Measurements from ENCODE around the gene TRAPPC6A.

DNA sequence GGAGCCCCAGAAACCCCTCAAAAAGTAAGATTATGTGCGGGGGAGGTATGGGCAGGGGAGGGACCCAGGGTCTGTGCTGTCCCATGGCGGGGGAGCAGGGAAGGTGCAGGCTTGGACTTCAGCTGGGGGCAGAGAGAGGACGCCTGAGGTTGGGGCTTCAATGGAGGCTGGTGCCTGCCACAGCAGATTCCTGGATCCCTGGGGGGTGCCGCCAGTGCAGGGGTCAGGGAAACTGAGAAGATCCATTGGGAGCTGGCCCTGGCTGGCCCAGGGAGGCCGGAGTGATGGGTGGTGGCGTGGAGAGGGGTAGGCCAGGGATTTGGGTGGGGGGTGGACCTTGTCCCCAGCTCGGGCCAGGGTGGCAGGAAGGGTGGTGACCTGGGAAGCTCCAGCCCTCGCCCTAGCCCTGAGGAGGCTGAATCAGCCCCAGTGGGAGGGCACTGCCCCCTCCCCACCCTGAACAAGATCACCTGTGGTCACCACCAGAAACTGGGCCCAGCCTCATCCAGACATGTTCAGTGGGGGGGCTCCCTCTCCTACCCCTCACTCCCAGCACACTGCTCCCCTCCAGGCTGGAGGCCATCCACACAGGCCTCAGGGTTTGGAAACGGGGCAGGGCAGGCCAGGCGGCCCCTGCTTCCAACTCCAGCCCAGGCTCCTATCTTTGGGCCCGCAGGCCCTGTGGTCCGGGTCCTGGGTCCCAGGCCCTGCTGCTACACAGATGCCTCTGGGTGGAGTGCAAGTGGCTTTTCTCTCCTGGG is 18.6 kb downstream of the TRAPPC6A start:
- TF ChIP-seq EP300 (IDR thresholded peaks at IDR 0.05; ENCODE audit: low read length) (no peak), TCF7 (IDR thresholded peaks at IDR 0.05; ENCODE audit: borderline replicate concordance) (no peak), ZNF121 (CRISPR knock-in tag; conservative IDR thresholded peaks at IDR 0.05) (no peak), ZNF589 (CRISPR knock-in tag; IDR thresholded peaks at IDR 0.05; ENCODE audit: low read depth) (no peak), ZNF253 (CRISPR knock-in tag; conservative IDR thresholded peaks at IDR 0.05) (no peak), BDP1 (IDR thresholded peaks at IDR 0.05; ENCODE audit: insufficient read depth, insufficient read length) (no peak), POLR2A (conservative IDR thresholded peaks at IDR 0.05) (no peak), KLF1 (tag; IDR thresholded peaks at IDR 0.05) (no peak), KLF16 (IDR thresholded peaks at IDR 0.05) (no peak)
- TF ChIP-seq, protein P1, sequence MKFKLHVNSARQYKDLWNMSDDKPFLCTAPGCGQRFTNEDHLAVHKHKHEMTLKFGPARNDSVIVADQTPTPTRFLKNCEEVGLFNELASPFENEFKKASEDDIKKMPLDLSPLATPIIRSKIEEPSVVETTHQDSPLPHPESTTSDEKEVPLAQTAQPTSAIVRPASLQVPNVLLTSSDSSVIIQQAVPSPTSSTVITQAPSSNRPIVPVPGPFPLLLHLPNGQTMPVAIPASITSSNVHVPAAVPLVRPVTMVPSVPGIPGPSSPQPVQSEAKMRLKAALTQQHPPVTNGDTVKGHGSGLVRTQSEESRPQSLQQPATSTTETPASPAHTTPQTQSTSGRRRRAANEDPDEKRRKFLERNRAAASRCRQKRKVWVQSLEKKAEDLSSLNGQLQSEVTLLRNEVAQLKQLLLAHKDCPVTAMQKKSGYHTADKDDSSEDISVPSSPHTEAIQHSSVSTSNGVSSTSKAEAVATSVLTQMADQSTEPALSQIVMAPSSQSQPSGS (CRISPR knock-in tag; IDR thresholded peaks at IDR 0.05), result no peak
- TF ChIP-seq, protein P2, sequence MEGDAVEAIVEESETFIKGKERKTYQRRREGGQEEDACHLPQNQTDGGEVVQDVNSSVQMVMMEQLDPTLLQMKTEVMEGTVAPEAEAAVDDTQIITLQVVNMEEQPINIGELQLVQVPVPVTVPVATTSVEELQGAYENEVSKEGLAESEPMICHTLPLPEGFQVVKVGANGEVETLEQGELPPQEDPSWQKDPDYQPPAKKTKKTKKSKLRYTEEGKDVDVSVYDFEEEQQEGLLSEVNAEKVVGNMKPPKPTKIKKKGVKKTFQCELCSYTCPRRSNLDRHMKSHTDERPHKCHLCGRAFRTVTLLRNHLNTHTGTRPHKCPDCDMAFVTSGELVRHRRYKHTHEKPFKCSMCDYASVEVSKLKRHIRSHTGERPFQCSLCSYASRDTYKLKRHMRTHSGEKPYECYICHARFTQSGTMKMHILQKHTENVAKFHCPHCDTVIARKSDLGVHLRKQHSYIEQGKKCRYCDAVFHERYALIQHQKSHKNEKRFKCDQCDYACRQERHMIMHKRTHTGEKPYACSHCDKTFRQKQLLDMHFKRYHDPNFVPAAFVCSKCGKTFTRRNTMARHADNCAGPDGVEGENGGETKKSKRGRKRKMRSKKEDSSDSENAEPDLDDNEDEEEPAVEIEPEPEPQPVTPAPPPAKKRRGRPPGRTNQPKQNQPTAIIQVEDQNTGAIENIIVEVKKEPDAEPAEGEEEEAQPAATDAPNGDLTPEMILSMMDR (IDR thresholded peaks at IDR 0.05 in 2 of 3, conservative IDR thresholded peaks at IDR 0.05 in 1 of 3; ENCODE audit: insufficient read depth in 2 of 3, low read depth in 1 of 3, low read length in 3 of 3), result no peak
- TF ChIP-seq, protein P3, sequence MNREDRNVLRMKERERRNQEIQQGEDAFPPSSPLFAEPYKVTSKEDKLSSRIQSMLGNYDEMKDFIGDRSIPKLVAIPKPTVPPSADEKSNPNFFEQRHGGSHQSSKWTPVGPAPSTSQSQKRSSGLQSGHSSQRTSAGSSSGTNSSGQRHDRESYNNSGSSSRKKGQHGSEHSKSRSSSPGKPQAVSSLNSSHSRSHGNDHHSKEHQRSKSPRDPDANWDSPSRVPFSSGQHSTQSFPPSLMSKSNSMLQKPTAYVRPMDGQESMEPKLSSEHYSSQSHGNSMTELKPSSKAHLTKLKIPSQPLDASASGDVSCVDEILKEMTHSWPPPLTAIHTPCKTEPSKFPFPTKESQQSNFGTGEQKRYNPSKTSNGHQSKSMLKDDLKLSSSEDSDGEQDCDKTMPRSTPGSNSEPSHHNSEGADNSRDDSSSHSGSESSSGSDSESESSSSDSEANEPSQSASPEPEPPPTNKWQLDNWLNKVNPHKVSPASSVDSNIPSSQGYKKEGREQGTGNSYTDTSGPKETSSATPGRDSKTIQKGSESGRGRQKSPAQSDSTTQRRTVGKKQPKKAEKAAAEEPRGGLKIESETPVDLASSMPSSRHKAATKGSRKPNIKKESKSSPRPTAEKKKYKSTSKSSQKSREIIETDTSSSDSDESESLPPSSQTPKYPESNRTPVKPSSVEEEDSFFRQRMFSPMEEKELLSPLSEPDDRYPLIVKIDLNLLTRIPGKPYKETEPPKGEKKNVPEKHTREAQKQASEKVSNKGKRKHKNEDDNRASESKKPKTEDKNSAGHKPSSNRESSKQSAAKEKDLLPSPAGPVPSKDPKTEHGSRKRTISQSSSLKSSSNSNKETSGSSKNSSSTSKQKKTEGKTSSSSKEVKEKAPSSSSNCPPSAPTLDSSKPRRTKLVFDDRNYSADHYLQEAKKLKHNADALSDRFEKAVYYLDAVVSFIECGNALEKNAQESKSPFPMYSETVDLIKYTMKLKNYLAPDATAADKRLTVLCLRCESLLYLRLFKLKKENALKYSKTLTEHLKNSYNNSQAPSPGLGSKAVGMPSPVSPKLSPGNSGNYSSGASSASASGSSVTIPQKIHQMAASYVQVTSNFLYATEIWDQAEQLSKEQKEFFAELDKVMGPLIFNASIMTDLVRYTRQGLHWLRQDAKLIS (CRISPR knock-in tag; IDR thresholded peaks at IDR 0.05), result no peak
- TF ChIP-seq, protein P4, sequence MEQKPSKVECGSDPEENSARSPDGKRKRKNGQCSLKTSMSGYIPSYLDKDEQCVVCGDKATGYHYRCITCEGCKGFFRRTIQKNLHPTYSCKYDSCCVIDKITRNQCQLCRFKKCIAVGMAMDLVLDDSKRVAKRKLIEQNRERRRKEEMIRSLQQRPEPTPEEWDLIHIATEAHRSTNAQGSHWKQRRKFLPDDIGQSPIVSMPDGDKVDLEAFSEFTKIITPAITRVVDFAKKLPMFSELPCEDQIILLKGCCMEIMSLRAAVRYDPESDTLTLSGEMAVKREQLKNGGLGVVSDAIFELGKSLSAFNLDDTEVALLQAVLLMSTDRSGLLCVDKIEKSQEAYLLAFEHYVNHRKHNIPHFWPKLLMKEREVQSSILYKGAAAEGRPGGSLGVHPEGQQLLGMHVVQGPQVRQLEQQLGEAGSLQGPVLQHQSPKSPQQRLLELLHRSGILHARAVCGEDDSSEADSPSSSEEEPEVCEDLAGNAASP (IDR thresholded peaks at IDR 0.05), result no peak

Measured in K562 (cell line).